ENCODE data around the gene DNLZ. TPM values are rescaled to one million over a fixed set of nuclear protein-coding genes. Genes with fewer than 3 reads are reported as not detected.

Gene DNLZ
- total RNA-seq, 1 experiment from 2014 or later = 9.1 TPM

DNA sequence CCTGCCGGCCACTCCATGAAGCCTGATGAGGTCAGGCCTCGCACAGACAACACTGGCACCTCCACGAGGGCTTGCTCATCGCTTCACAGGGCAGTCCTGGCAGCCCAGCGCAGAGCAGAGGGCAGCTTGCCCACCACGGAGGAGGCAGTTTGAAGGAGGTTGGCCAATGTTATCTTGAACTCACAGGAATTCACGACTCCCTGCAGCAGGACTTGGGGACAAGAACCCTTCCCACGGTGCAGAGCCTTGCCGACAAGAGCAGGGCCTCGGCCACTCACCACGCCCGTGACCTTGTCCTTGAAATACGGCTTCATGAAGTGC is 31.4 kb upstream of the DNLZ start:
- ChIA-PET POLR2A (ENCODE audit: unreplicated experiment) (no interaction called here), CTCF (no interaction called here)
- Histone ChIP-seq H3K27ac (no peak overlapping the region), H3K79me2 (ENCODE audit: low read depth) (peaks cover 23% of the 10 kb centered on the region), H3K36me3 (ENCODE audit: low read depth) (peaks cover 13% of the 10 kb centered on the region; the same call in 1 of the 2 replicates), H3K4me3 (no peak overlapping the region), H2AFZ (no peak overlapping the region), H3K4me1 (replicated peaks; ENCODE audit: insufficient read depth) (peaks cover 7% of the 10 kb centered on the region), H3F3A (ENCODE audit: insufficient read depth, low read depth) (no peaks in the 10 kb centered on the region), H3K27me3 (ENCODE audit: insufficient read depth, low read depth) (no peaks in the 10 kb centered on the region), H4K20me1 (ENCODE audit: insufficient read depth) (peaks cover 11% of the 10 kb centered on the region), H3K9me3 (ENCODE audit: insufficient read depth, low read depth) (no peaks in the 10 kb centered on the region), H3K4me2 (no peak overlapping the region), H3K9me2 (ENCODE audit: insufficient read depth) (no peaks in the 10 kb centered on the region)
- no peak for DNase-seq
- intact Hi-C loops (cut with micrococcal nuclease; ENCODE audit: unreplicated experiment) = no loop called here
- TF ChIP-seq EZH2 (IDR thresholded peaks at IDR 0.05; ENCODE audit: low read depth) = no peak
- TF ChIP-seq, protein P1, sequence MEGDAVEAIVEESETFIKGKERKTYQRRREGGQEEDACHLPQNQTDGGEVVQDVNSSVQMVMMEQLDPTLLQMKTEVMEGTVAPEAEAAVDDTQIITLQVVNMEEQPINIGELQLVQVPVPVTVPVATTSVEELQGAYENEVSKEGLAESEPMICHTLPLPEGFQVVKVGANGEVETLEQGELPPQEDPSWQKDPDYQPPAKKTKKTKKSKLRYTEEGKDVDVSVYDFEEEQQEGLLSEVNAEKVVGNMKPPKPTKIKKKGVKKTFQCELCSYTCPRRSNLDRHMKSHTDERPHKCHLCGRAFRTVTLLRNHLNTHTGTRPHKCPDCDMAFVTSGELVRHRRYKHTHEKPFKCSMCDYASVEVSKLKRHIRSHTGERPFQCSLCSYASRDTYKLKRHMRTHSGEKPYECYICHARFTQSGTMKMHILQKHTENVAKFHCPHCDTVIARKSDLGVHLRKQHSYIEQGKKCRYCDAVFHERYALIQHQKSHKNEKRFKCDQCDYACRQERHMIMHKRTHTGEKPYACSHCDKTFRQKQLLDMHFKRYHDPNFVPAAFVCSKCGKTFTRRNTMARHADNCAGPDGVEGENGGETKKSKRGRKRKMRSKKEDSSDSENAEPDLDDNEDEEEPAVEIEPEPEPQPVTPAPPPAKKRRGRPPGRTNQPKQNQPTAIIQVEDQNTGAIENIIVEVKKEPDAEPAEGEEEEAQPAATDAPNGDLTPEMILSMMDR (conservative IDR thresholded peaks at IDR 0.05) = no peak
- no TSS peak for BruUV-seq (replicated peaks)

DNA sequence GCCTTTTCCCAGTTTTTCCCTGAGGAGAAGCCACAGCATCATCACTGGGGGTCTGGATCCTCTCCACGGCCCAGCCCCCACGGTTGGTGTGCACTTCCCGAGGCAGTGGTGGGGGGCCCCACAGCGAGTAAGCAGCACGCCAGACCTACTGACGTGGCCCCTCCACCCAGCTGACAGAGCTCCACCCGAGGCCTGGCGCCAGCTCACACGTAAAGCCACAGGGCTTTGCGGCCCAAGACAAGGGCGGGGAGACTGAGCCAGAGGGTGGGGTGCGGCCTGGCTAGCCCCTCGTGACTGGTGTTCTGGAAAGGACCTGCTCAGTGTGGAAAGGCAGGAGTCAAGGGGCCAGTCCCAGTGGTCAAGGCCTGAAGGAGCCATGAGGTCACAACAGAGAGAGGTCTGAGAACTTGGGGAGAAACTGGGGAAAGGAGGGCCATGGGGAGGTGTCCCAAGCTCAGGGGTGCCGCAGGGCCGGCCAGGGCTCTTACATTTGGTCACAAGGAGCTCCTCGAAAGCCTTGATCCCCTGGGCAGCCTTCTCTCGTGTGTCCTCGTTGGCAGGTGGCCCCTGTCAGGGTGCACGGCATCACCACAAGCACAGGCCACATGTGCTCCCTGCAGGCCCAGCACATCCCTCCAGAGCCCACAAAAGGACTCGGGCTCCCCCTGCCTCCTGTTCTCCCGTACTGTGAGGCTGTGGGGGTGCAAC is 30.9 kb upstream of the DNLZ start:
- CTCF ChIA-PET = no interaction called here
- intact Hi-C loops (cut with micrococcal nuclease; ENCODE audit: unreplicated experiment) = no loop called here

DNA sequence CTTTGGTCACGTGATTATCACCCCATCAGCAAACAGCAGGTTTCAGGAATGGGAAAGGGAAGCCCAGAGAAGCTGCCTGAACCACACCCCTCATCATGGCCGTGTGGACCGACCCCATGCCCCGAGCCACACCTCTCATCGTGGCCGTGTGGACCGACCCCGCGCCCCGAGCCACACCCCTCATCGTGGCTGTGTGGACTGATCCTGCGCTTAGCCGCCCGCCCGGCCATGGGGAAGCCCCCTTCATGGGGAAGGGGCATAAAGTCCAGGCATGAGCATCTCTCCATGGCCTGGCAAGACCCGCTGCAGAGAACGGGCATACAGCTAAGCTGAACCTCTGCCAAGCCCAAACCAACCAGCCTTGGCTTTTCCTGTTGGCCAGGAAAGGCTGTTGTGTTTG is 30.0 kb upstream of the DNLZ start:
- ChIA-PET POLR2A (ENCODE audit: unreplicated experiment) (no interaction called here), CTCF (interaction anchor here (0.6 kb wide), 1 partner anchor 32 kb away, joined by 3 read pairs; no protein-coding TSS in a partner anchor)
- H3K79me2 ChIP-seq (ENCODE audit: low read depth) = peaks cover 9% of the 10 kb centered on the region
- no peak overlapping the region for H3K27ac ChIP-seq
- intact Hi-C loops (cut with micrococcal nuclease; ENCODE audit: unreplicated experiment) = no loop called here
- H3K4me1 ChIP-seq (replicated peaks; ENCODE audit: insufficient read depth) = peaks cover 2% of the 10 kb centered on the region
- no peaks in the 10 kb centered on the region for H3K27me3 ChIP-seq (ENCODE audit: insufficient read depth, low read depth)
- H3K4me3 ChIP-seq = no peak overlapping the region
- no peaks in the 10 kb centered on the region for H3K9me3 ChIP-seq (ENCODE audit: insufficient read depth, low read depth)
- no peak for TF ChIP-seq EZH2 (IDR thresholded peaks at IDR 0.05; ENCODE audit: low read depth)
- TF ChIP-seq, protein P1 (conservative IDR thresholded peaks at IDR 0.05) = no peak
- H4K20me1 ChIP-seq (ENCODE audit: insufficient read depth) = peaks cover 4% of the 10 kb centered on the region
- no peak overlapping the region for H2AFZ ChIP-seq
- no peaks in the 10 kb centered on the region for H3K9me2 ChIP-seq (ENCODE audit: insufficient read depth)
- DNase-seq = no peak
- H3F3A ChIP-seq (ENCODE audit: insufficient read depth, low read depth) = no peaks in the 10 kb centered on the region
- H3K4me2 ChIP-seq = no peak overlapping the region
- no TSS peak for BruUV-seq (replicated peaks)
- peaks cover 13% of the 10 kb centered on the region; the same call in 1 of the 2 replicates for H3K36me3 ChIP-seq (ENCODE audit: low read depth)

More for the DNA sequence above, 30.9 kb upstream of the DNLZ start:
- no peaks in the 10 kb centered on the region for H3K27me3 ChIP-seq (ENCODE audit: insufficient read depth, low read depth)
- H3F3A ChIP-seq (ENCODE audit: insufficient read depth, low read depth) = no peaks in the 10 kb centered on the region
- no peak overlapping the region for H3K27ac ChIP-seq
- no peaks in the 10 kb centered on the region for H3K9me3 ChIP-seq (ENCODE audit: insufficient read depth, low read depth)
- no TSS peak for BruUV-seq (replicated peaks)
- POLR2A ChIA-PET (ENCODE audit: unreplicated experiment) = no interaction called here
- TF ChIP-seq EZH2 (IDR thresholded peaks at IDR 0.05; ENCODE audit: low read depth) = no peak
- TF ChIP-seq, protein P1 (conservative IDR thresholded peaks at IDR 0.05) = no peak
- H3K9me2 ChIP-seq (ENCODE audit: insufficient read depth) = no peaks in the 10 kb centered on the region
- peaks cover 13% of the 10 kb centered on the region; the same call in 1 of the 2 replicates for H3K36me3 ChIP-seq (ENCODE audit: low read depth)
- H3K4me3 ChIP-seq = no peak overlapping the region
- H3K79me2 ChIP-seq (ENCODE audit: low read depth) = peaks cover 18% of the 10 kb centered on the region
- H4K20me1 ChIP-seq (ENCODE audit: insufficient read depth) = peaks cover 11% of the 10 kb centered on the region
- H3K4me1 ChIP-seq (replicated peaks; ENCODE audit: insufficient read depth) = peaks cover 7% of the 10 kb centered on the region
- no peak overlapping the region for H3K4me2 ChIP-seq
- DNase-seq = no peak
- H2AFZ ChIP-seq = no peak overlapping the region
